Brain microvascular endothelial cell (primary cell): ENCODE results near the gene GNAT3.
A peak's percentile ranks its signal among the peaks of the same experiment; 100 is the strongest.

Source experiments
- DNase-seq: peaks from one replicate; pipeline ENCODE4 v3.0.0-alpha.2; 2020
- H3K27ac ChIP-seq: fragments of 250-450 bp; sonication (Bioruptor Pico); 2 replicates; pipeline ENCODE4 v1.5.1; 2020; ENCODE audit warnings: mild to moderate bottlenecking, moderate library complexity
- H3K27me3 ChIP-seq: fragments of 250-450 bp; sonication (Bioruptor Pico); replicated peaks from 2 replicates; pipeline ENCODE4 v1.5.1; 2020; ENCODE audit warnings: mild to moderate bottlenecking
- H3K36me3 ChIP-seq: fragments of 250-450 bp; sonication (Bioruptor Pico); replicated peaks from 2 replicates; pipeline ENCODE4 v1.5.1; 2020; ENCODE audit warnings: mild to moderate bottlenecking
- H3K4me3 ChIP-seq: 2 replicates; pipeline ENCODE4 v1.5.1; 2011; ENCODE audit warnings: low read depth, mild to moderate bottlenecking, control low read depth, low read length, moderate library complexity
- in situ Hi-C: cut with HindIII; loops from 2 replicates; pipeline ENCODE4 v1.10.0; 2017; ENCODE audit warnings: low sequenced_read_pairs, low pct_ligation_motif_present
- TF ChIP-seq, protein P1 (sequence below): IDR thresholded peaks from 2 replicates; pipeline ENCODE4 v1.5.1; 2011; ENCODE audit warnings: low read depth, mild to moderate bottlenecking, moderate library complexity, low read length, control low read depth, inconsistent platforms; ENCODE audit errors: missing control alignments

Gene GNAT3

GRCh38 chr7:80449836-80450235, 62.0 kb downstream of the GNAT3 start:
- Histone ChIP-seq H3K27me3 (no peaks in the 10 kb centered on the region), H3K27ac (no peak overlapping the region), H3K4me3 (no peak overlapping the region), H3K36me3 (no peaks in the 10 kb centered on the region)
- TF ChIP-seq, protein P1, sequence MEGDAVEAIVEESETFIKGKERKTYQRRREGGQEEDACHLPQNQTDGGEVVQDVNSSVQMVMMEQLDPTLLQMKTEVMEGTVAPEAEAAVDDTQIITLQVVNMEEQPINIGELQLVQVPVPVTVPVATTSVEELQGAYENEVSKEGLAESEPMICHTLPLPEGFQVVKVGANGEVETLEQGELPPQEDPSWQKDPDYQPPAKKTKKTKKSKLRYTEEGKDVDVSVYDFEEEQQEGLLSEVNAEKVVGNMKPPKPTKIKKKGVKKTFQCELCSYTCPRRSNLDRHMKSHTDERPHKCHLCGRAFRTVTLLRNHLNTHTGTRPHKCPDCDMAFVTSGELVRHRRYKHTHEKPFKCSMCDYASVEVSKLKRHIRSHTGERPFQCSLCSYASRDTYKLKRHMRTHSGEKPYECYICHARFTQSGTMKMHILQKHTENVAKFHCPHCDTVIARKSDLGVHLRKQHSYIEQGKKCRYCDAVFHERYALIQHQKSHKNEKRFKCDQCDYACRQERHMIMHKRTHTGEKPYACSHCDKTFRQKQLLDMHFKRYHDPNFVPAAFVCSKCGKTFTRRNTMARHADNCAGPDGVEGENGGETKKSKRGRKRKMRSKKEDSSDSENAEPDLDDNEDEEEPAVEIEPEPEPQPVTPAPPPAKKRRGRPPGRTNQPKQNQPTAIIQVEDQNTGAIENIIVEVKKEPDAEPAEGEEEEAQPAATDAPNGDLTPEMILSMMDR: no peak
- no peak for DNase-seq
- in situ Hi-C loops: no loop called here

DNA sequence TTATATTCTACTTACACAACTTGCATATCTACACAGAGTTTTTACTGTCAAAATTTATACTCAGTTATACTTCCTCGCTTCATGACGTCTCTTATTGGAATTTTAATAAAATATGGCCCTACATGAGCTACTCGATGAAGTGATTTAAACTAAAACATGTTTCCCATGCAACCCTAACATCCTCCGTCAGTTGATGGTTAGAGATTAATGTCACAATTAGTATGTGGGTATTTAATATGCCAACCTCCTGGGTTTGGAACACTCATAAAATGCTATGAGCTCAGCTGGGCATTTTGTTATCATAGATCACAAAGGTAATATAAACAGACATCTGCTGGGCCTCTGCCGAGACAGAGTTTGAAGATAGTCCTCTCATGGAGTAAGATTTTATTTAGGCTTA, 66.5 kb downstream of the GNAT3 start:
- no peak for DNase-seq
- Histone ChIP-seq H3K27me3 (no peaks in the 10 kb centered on the region), H3K27ac (no peak overlapping the region), H3K4me3 (no peak overlapping the region), H3K36me3 (no peaks in the 10 kb centered on the region)
- in situ Hi-C loops: no loop called here
- TF ChIP-seq, protein P1: no peak

- Histone ChIP-seq H3K27ac (no peak overlapping the region), H3K36me3 (no peaks in the 10 kb centered on the region), H3K4me3 (no peak overlapping the region), H3K27me3 (no peaks in the 10 kb centered on the region)
- TF ChIP-seq, protein P1: no peak
- in situ Hi-C loops: no loop called here
- no peak for DNase-seq
These were observed 67.1 kb downstream of the GNAT3 start for GRCh38 chr7:80444811-80445210.

DNA sequence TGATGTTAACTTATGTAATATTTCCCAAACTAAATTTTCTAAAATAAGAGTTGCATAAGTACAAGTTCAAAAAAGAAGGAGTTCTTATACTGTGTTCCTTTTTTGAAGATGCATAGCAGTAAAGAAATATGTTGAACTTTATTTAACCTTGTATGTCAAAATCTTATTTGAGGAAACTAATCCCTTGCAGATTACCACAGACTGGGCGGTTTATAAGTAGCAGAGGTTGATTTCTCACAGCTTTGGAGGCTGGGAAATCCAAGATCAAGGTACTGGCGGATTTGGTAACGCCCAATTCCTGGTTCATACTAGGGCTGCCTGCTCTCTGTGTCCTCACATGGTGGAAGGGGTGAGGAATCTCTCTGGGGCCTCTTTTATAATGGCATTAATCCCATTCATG, 68.5 kb downstream of the GNAT3 start:
- no peak overlapping the region for H3K27ac ChIP-seq
- in situ Hi-C loops: no loop called here

DNA sequence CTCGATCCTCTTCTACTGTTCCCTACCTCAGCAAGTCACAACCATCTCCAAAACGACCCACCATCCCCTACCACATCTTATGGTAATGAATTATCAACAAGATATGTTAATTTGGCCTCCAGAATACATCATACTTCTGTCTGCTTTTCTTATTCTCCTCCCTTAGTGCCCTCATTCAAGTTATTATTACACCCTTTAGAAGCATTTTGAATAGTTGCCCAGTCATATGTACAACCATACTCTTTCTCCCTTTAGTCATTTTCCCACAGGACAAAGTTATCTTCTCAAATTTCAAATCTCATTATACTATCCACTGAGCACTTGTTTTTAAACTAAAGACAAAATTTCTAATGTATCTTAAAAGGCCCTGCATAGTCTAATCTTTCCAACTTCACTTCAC, 71.0 kb downstream of the GNAT3 start:
- no peaks in the 10 kb centered on the region for H3K27me3 ChIP-seq
- TF ChIP-seq, protein P1: no peak
- DNase-seq: no peak
- in situ Hi-C loops: no loop called here
- no peak overlapping the region for H3K4me3 ChIP-seq
- H3K36me3 ChIP-seq: no peaks in the 10 kb centered on the region
- peak overlapping the region; percentile 77 for H3K27ac ChIP-seq

More for the DNA sequence above, 68.5 kb downstream of the GNAT3 start:
- H3K36me3 ChIP-seq: no peaks in the 10 kb centered on the region
- no peak for DNase-seq
- H3K27me3 ChIP-seq: no peaks in the 10 kb centered on the region
- TF ChIP-seq, protein P1: no peak
- H3K4me3 ChIP-seq: no peak overlapping the region
